AG20443 (cell line): ENCODE measurements around the gene ZBTB8OS.
"Not testable (repeated sequence)": the region's sequence is repeated elsewhere in the genome, so short reads cannot be mapped to it uniquely, and the experiment has no call there.

Source experiments
- DNase-seq: peaks from one replicate; pipeline ENCODE4 v3.0.0; 2012; ENCODE audit warnings: low spot score, mixed read lengths

The ZBTB8OS gene

DNA sequence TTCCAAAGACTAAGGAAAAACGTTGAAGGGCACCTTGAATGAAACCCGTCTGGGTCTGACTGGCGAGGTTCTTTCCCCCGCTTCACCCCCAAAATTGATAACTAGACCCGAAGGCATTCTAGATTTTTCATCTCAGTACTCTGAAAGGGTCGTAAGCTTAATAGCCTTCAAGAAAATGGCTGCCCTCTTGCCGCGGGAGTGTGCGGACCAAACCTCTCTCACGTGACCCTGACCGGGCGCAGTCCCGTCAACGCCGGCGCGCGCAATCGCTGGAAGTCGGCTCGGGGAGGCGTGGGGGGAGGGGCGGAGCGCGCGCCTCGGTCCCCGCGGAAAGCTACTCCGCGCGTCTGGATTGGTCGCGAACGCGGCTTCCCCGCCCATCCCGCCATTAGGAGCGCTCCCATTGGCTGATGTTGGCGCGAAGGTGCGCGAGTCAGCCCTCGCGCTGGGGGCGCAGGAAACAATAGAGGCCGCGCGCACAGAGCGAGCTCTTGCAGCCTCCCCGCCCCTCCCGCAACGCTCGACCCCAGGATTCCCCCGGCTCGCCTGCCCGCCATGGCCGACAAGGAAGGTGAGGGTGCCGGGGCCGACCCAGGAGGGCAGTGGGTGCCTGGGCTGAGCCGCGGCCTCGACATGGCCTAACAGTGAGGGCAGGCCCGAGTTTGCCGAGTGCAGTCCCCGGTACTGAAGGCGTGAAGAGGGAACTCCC lies 556 bp upstream of the ZBTB8OS start, which contains the start of gene RBBP4:
TSS of gene RBBP4 (plus strand) at position 457 of the 709 bp plus-strand sequence. CDS start at position 556, 99 bp downstream.
- DNase-seq = peak; percentile 99

- DNase-seq = no peak
These were observed 2.8 kb downstream of the ZBTB8OS start for GRCh38 chr1:32647308-32648134.

DNA sequence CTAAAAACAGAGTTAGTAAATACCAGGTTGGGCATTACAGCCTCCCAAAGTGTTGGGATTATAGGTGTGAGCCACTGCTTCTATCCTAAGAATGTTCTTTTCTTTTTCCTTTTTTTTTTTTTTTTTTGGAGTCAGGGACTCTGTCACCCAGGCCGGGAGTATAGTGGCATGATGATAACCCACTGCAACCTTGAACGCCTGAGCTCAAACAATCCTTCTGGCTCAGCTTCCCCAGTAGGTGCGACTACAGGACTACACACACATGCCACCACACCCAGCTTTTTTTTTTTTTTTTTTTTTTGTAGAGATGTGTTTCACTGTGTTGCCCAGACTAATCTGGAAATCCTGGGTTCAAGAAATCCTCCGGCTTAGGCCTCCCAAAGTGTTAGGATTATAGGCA lies 5.9 kb downstream of the ZBTB8OS start:
- DNase-seq = no peak

DNA sequence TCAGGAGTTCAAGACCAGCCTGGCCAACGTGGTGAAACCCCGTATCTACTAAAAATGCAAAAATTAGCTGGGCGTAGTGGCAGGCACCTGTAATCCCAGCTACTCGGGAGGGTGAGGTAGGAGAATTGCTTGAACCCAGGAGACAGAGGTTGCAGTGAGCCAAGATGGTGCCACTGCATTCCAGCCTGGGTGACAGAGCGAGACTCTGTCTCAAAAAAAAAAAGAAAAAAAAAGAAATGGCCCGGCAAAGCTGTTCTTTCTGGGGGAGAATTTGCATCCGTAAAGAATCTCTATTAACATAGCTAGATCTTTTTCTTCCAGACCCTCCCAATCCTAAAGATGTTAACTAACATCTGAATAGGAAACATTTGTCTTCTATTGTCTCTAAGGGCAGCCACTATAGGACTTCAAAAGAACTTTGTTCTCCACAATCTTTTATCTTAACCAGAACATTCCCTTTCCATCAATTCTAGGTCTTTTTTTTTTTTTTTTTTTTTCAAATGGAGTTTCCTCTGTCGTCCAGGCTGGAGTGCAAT lies 8.0 kb downstream of the ZBTB8OS start:
- not testable (repeated sequence) for DNase-seq

GRCh38 chr1:32639489-32640075 lies 10.8 kb downstream of the ZBTB8OS start:
- peak; percentile 24 for DNase-seq

GRCh38 chr1:32636914-32637645 lies 13.3 kb downstream of the ZBTB8OS start:
- DNase-seq = no peak

- DNase-seq = no peak
These were observed 14.7 kb downstream of the ZBTB8OS start for GRCh38 chr1:32635508-32636277.

DNA sequence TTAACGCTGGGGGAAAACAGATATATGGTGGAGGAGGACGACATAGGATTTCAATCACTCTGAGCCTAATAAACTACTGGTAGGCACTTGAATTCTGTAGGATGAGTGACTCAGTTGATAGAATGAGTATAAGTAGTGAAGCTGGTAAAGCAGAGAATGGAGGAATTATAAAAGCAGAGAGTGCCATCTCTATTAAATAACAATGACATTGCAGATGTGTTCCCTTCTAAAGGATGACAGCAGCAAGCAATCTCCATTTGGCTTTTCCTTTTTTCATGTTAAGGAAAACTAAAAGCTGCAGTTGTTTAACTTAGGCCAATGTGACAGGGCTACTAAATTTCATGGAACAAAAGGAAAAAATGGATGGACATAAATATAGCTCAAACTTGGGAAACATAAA lies 17.5 kb downstream of the ZBTB8OS start:
- no peak for DNase-seq

DNA sequence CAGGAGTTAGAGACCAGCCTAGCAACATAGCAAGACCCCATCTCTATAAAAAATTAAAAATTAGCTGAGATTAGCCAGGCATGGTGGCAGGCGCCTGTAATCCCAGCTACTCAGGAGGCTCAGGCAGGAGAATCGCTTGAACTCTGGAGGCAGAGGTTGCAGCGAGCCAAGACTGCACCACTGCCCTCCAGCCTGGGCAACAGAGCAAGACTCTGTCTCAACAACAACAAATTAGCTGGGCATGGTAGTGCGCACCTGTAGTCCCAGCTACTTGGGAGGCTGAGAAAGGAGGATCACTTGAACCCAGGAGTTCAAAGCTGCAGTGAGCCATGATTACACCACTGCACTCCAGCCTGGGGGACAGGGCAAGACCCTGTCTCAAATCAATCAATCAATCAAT lies 20.2 kb downstream of the ZBTB8OS start:
- not testable (repeated sequence) for DNase-seq

DNA sequence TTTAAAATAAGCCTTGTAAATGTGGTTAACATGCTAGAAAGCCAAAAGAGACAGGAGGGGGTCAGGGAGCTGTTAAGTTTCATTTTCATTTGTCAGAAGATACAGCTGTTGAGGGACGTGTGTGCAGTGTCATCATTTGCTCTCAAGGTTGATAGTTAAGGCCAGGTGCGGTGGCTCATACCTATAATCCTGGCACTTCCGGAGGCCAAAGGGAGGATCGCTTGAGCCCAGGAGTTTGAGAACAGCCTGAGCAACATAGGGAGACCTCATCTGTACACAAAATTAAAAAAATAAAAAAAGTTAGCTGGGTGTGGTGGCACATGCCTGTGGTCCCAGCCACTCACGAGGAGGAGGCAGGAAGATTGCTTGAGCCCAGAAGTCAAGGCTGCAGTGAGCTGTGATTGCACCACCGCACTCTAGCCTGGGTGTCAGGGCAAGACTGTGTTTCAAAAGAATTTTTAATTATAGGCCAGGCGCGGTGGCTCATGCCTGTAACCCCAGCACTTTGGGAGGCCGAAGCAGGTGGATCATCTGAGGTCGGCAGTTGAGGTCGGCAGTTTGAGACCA lies 22.7 kb downstream of the ZBTB8OS start:
- no peak for DNase-seq

DNA sequence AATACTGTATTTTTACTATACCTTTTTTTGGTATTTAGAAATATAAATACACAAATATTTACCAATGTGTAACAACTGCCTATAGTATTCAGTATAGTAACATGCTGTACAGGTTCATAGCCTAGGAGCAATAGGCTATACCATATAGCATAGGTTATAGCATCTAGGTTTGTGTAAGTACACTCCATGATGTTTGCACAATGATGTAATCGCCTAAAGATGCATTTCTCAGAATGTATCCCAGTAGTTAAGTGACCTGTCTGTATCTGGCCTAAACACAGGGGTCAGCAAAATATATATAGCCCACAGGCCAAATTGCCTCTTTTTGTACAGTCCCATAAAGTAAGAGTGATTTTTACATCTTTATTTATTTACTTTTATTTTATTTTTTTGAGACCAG lies 24.2 kb downstream of the ZBTB8OS start:
- no peak for DNase-seq

DNA sequence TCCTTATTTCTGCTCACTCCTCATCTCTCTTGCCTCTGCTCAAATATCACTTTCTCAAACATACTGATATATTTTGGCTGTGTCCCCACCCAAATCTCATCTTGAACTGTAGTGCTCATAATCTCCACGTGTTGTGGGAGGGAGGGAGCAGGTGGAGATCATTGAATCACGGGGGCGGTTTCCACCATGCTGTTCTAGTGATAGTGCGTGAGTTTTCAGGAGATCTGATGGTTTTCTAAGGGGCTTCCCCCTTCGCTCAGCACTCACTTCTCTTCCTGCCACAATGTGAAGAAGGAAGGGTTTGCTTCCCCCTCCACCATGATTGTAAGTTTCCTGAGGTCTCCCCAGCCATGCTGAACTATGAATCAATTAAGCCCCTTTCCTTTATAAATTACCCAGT lies 26.6 kb downstream of the ZBTB8OS start:
- no peak for DNase-seq

DNA sequence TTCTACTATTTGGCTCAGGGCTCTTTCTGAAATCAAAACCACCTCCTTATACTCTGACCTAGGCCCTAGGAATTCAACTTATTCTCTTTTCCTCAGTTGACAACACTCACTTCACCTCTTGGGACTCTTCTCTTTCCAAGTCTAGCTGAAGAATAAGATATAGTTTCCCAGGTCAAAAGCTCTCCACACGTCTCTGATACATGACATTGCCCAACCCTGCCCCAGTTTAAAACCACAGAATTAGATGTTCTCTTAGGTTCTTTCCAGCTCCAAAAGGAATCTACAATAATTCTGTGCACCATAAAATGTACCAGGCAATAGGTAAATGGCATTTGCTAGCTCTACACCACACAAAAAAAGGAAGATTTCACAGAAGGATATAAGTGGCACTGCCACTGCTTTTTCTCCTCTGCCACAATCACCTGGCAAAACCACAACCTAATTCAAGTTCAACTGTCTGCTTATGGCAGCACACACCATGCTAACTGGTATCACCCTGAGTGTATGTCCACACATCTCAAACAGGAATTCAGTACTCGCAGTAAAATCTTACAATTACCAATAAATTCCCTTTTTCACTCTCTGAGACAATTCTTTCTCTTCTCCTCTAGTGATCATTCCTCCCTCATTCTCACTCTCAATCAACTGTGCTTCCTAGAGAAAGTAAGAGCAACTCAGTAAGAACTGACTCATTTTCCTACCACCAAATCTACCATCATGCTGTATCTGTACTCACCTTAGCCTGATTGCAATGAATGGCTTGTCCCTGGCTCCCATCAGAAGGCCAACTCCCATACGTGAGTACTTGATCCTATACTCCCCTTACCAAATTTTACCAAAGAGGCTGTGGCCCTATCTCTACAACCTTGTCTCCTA lies 27.3 kb downstream of the ZBTB8OS start:
- no peak for DNase-seq

GRCh38 chr1:32622205-32622604 lies 28.1 kb downstream of the ZBTB8OS start:
- no peak for DNase-seq

DNA sequence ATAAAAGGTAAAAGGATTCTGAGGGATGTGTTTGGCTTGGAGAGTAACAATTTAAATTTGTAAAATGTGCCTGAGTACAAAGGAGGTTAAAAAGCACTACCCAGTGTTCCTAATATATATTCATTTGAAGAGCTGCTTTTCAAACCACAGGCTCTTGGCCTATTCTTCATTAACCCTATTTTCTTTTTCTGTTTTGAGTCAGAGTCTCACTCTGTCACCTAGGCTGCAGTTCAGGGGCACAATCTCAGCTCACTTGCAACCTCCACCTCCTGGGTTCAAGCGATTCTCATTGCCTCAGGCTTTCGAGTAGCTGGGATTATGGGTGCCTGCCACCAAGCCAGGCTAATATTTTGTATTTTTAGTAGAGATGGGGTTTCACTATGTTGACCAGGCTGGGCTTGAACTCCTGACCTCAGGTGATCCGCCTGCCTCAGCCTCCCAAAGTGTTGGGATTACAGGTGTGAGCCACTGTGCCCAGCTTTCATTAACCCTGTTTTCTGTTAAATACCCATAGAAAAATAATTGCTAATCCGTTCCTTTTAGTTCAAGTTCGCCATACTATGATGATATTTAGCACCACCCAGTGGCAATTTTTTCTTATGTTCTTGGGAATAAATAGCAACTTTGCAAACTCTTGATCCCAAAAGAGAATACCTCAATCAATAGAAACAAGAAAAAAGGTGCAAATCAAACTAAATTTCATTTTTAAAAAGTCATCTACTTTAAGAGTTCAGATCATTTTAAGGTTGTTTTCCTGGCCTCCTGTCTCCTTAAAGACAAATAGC lies 30.5 kb downstream of the ZBTB8OS start:
- DNase-seq = no peak

GRCh38 chr1:32618673-32619221 lies 31.6 kb downstream of the ZBTB8OS start:
- DNase-seq = no peak

- no peak for DNase-seq
These were observed 36.9 kb downstream of the ZBTB8OS start for GRCh38 chr1:32613472-32613871.

- peak; percentile 96 for DNase-seq
These were observed 38.0 kb downstream of the ZBTB8OS start for GRCh38 chr1:32612189-32612881.
